BLaER1 treated with 17β-estradiol and CSF1 and Interleukin-3, amounts not matched to agents 10 nM and 100 nM (cell line): Measurements from ENCODE around the gene PRRG1.
"Not testable (repeated sequence)": the region's sequence is repeated elsewhere in the genome, so short reads cannot be mapped to it uniquely, and the experiment has no call there.

Source experiments
- H3K27ac ChIP-seq, 11 experiments: shearing (Covaris generic); formaldehyde crosslinking; 2 replicates each; pipeline ENCODE4 v1.8.1; 2022
- H3K27me3 ChIP-seq, 11 experiments: shearing (Covaris generic); formaldehyde crosslinking; 2 replicates each; pipeline ENCODE4 v1.8.1; 2022
- H3K36me3 ChIP-seq, 11 experiments: shearing (Covaris generic); formaldehyde crosslinking; 2 replicates each; pipeline ENCODE4 v1.8.1; 2022
- H3K4me1 ChIP-seq, 10 experiments: shearing (Covaris generic); formaldehyde crosslinking; 2 replicates each; pipeline ENCODE4 v1.8.1; 2022
- H3K4me2 ChIP-seq, 11 experiments: shearing (Covaris generic); formaldehyde crosslinking; 2 replicates each; pipeline ENCODE4 v1.8.1; 2022
- H3K4me3 ChIP-seq, 10 experiments: shearing (Covaris generic); formaldehyde crosslinking; 2 replicates each; pipeline ENCODE4 v1.8.1; 2022
- H3K9ac ChIP-seq, 11 experiments: shearing (Covaris generic); formaldehyde crosslinking; 2 replicates each; pipeline ENCODE4 v1.8.1; 2022
- H3K9me3 ChIP-seq, 11 experiments: shearing (Covaris generic); formaldehyde crosslinking; replicated peaks in 1 of 11; 2 replicates each; pipeline ENCODE4 v1.8.1; 2022
- H4K20me1 ChIP-seq, 11 experiments: shearing (Covaris generic); formaldehyde crosslinking; 2 replicates each; pipeline ENCODE4 v1.8.1; 2022
- Cebpa-rat ChIP-seq, 11 experiments: shearing (Covaris generic); IDR thresholded peaks; 2 replicates each; pipeline ENCODE4 v1.8.1; 2022

PRRG1 gene

GRCh38 chrX:37441377-37441776 is 92.2 kb downstream of the PRRG1 start:
- Histone ChIP-seq H3K4me2 (no peak overlapping the region), H3K27ac (no peak overlapping the region), H3K9ac (no peak overlapping the region), H3K9me3 (0 out of 22 replicates have a peak, but pooled peaks cover 0 to 10% (median 0%) of the 10 kb centered on the region in 11 experiments), H3K27me3 (no peaks in the 10 kb centered on the region), H3K4me3 (no peak overlapping the region), H4K20me1 (no peaks in the 10 kb centered on the region), H3K36me3 (no peaks in the 10 kb centered on the region), H3K4me1 (no peaks in the 10 kb centered on the region)
- TF ChIP-seq Cebpa-rat (IDR thresholded peaks at IDR 0.05), result no peak

GRCh38 chrX:37445182-37445581 is 96.0 kb downstream of the PRRG1 start:
- H4K20me1 ChIP-seq, result no peaks in the 10 kb centered on the region
- H3K27ac ChIP-seq, result no peak overlapping the region
- no peaks in the 10 kb centered on the region for H3K36me3 ChIP-seq
- no peak for TF ChIP-seq Cebpa-rat (IDR thresholded peaks at IDR 0.05)
- no peak overlapping the region for H3K4me2 ChIP-seq
- no peaks in the 10 kb centered on the region for H3K4me1 ChIP-seq
- H3K9me3 ChIP-seq, result peaks cover 0 to 10% (median 0%) of the 10 kb centered on the region in 11 experiments; a peak in 1 of 22 replicates
- H3K4me3 ChIP-seq, result no peak overlapping the region
- no peaks in the 10 kb centered on the region for H3K27me3 ChIP-seq
- no peak overlapping the region for H3K9ac ChIP-seq

- Histone ChIP-seq H3K4me2 (no peak overlapping the region), H3K36me3 (no peaks in the 10 kb centered on the region), H3K27ac (no peak overlapping the region), H4K20me1 (no peaks in the 10 kb centered on the region), H3K9me3 (no peaks in the 10 kb centered on the region), H3K4me3 (no peak overlapping the region), H3K9ac (no peak overlapping the region), H3K4me1 (no peaks in the 10 kb centered on the region), H3K27me3 (no peaks in the 10 kb centered on the region)
- no peak for TF ChIP-seq Cebpa-rat (IDR thresholded peaks at IDR 0.05)
Observed at GRCh38 chrX:37453821-37454220, 104.7 kb downstream of the PRRG1 start.

GRCh38 chrX:37454537-37455285 is 105.5 kb downstream of the PRRG1 start:
- Histone ChIP-seq H3K4me2 (no peak overlapping the region), H3K4me1 (no peaks in the 10 kb centered on the region), H3K36me3 (no peaks in the 10 kb centered on the region), H4K20me1 (no peaks in the 10 kb centered on the region), H3K9me3 (no peaks in the 10 kb centered on the region), H3K27ac (no peak overlapping the region), H3K9ac (no peak overlapping the region), H3K4me3 (no peak overlapping the region), H3K27me3 (no peaks in the 10 kb centered on the region)
- TF ChIP-seq Cebpa-rat (IDR thresholded peaks at IDR 0.05), result no peak

- no peak overlapping the region for H3K9ac ChIP-seq
- no peak overlapping the region for H3K4me2 ChIP-seq
- no peaks in the 10 kb centered on the region for H3K27me3 ChIP-seq
Observed at GRCh38 chrX:37455381-37455780, 106.2 kb downstream of the PRRG1 start.

GRCh38 chrX:37460285-37460684 is 111.1 kb downstream of the PRRG1 start:
- not testable (repeated sequence) for H4K20me1 ChIP-seq, H3K4me1 ChIP-seq, H3K4me3 ChIP-seq, H3K9ac ChIP-seq, H3K9me3 ChIP-seq, H3K27me3 ChIP-seq, H3K36me3 ChIP-seq, H3K4me2 ChIP-seq, H3K27ac ChIP-seq

More at GRCh38 chrX:37455381-37455780, 106.2 kb downstream of the PRRG1 start:
- Histone ChIP-seq H3K4me1 (no peaks in the 10 kb centered on the region), H3K27ac (no peak overlapping the region), H3K4me3 (no peak overlapping the region), H3K36me3 (no peaks in the 10 kb centered on the region), H3K9me3 (no peaks in the 10 kb centered on the region), H4K20me1 (no peaks in the 10 kb centered on the region)
- TF ChIP-seq Cebpa-rat (IDR thresholded peaks at IDR 0.05), result no peak

- H3K27me3 ChIP-seq, result no peaks in the 10 kb centered on the region
- no peak for TF ChIP-seq Cebpa-rat (IDR thresholded peaks at IDR 0.05)
- no peak overlapping the region for H3K4me3 ChIP-seq
- H3K27ac ChIP-seq, result no peak overlapping the region
- H3K9me3 ChIP-seq, result peaks cover 0 to 5% (median 0%) of the 10 kb centered on the region in 11 experiments; a peak in 2 of 22 replicates
- H3K9ac ChIP-seq, result no peak overlapping the region
- H3K4me2 ChIP-seq, result no peak overlapping the region
- no peaks in the 10 kb centered on the region for H3K36me3 ChIP-seq
- no peaks in the 10 kb centered on the region for H3K4me1 ChIP-seq
- H4K20me1 ChIP-seq, result no peaks in the 10 kb centered on the region
Observed at GRCh38 chrX:37462346-37462745, 113.2 kb downstream of the PRRG1 start.

GRCh38 chrX:37468124-37468739 is 119.1 kb downstream of the PRRG1 start:
- Histone ChIP-seq H3K27ac (no peak overlapping the region), H4K20me1 (no peaks in the 10 kb centered on the region), H3K4me3 (no peak overlapping the region), H3K4me1 (no peaks in the 10 kb centered on the region), H3K36me3 (no peaks in the 10 kb centered on the region), H3K9me3 (peaks cover 0 to 8% (median 0%) of the 10 kb centered on the region in 11 experiments; a peak in 4 of 22 replicates), H3K9ac (no peak overlapping the region), H3K27me3 (no peaks in the 10 kb centered on the region), H3K4me2 (no peak overlapping the region)
- TF ChIP-seq Cebpa-rat (IDR thresholded peaks at IDR 0.05), result no peak

- no peak overlapping the region for H3K4me2 ChIP-seq
- TF ChIP-seq Cebpa-rat (IDR thresholded peaks at IDR 0.05), result no peak
- H3K4me3 ChIP-seq, result no peak overlapping the region
- no peaks in the 10 kb centered on the region for H3K4me1 ChIP-seq
- no peaks in the 10 kb centered on the region for H3K27me3 ChIP-seq
- no peaks in the 10 kb centered on the region for H4K20me1 ChIP-seq
- H3K9me3 ChIP-seq, result peaks cover 0 to 8% (median 0%) of the 10 kb centered on the region in 11 experiments; a peak in 3 of 22 replicates
- no peak overlapping the region for H3K27ac ChIP-seq
- no peak overlapping the region for H3K9ac ChIP-seq
- H3K36me3 ChIP-seq, result no peaks in the 10 kb centered on the region
Observed at GRCh38 chrX:37470711-37471110, 121.5 kb downstream of the PRRG1 start.

GRCh38 chrX:37472836-37473235 is 123.7 kb downstream of the PRRG1 start:
- H3K4me2 ChIP-seq, result no peak overlapping the region
- no peak overlapping the region for H3K27ac ChIP-seq
- no peaks in the 10 kb centered on the region for H3K4me1 ChIP-seq
- no peaks in the 10 kb centered on the region for H3K27me3 ChIP-seq
- no peaks in the 10 kb centered on the region for H4K20me1 ChIP-seq
- no peak for TF ChIP-seq Cebpa-rat (IDR thresholded peaks at IDR 0.05)
- H3K9ac ChIP-seq, result no peak overlapping the region
- H3K4me3 ChIP-seq, result no peak overlapping the region
- no peaks in the 10 kb centered on the region for H3K36me3 ChIP-seq
- peaks cover 0 to 8% (median 0%) of the 10 kb centered on the region in 11 experiments; a peak in 2 of 22 replicates for H3K9me3 ChIP-seq
